GM18505 (cell line): ENCODE results near the gene TMEM184B.

Experiments used
- ATAC-seq: cut with Tn5 transposase; IDR thresholded peaks from one replicate; pipeline ENCODE4 v1.9.1; 2021; ENCODE audit not compliant: unreplicated experiment
- POLR2A ChIP-seq: IDR thresholded peaks from 4 replicates; pipeline ENCODE4 v1.6.1; 2011; ENCODE audit warnings: borderline replicate concordance; ENCODE audit not compliant: insufficient read depth, insufficient read length; ENCODE audit errors: extremely low read depth

The TMEM184B gene

GRCh38 chr22:38230108-38230825 is 42.5 kb downstream of the TMEM184B start:
- no peak for ATAC-seq

GRCh38 chr22:38228873-38229740 is 43.7 kb downstream of the TMEM184B start:
- TF ChIP-seq POLR2A: no peak
- ATAC-seq: no peak

More at GRCh38 chr22:38230108-38230825, 42.5 kb downstream of the TMEM184B start:
- TF ChIP-seq POLR2A: no peak

GRCh38 chr22:38228326-38228872 is 44.4 kb downstream of the TMEM184B start:
- no peak for TF ChIP-seq POLR2A
- ATAC-seq: no peak

GRCh38 chr22:38226853-38227649 is 45.8 kb downstream of the TMEM184B start:
- no peak for ATAC-seq
- no peak for TF ChIP-seq POLR2A

- no peak for TF ChIP-seq POLR2A
- no peak for ATAC-seq
These were observed 49.4 kb downstream of the TMEM184B start for GRCh38 chr22:38223289-38223960.

- no peak for ATAC-seq
These were observed 50.1 kb downstream of the TMEM184B start for GRCh38 chr22:38222797-38223119.

GRCh38 chr22:38221908-38222796 is 50.7 kb downstream of the TMEM184B start:
- TF ChIP-seq POLR2A: no peak
- ATAC-seq: no peak

More at GRCh38 chr22:38222797-38223119, 50.1 kb downstream of the TMEM184B start:
- TF ChIP-seq POLR2A: no peak

GRCh38 chr22:38221407-38221806 is 51.4 kb downstream of the TMEM184B start:
- no peak for TF ChIP-seq POLR2A
- no peak for ATAC-seq

GRCh38 chr22:38220653-38221386 is 52.0 kb downstream of the TMEM184B start:
- TF ChIP-seq POLR2A: no peak
- ATAC-seq: no peak

- no peak for ATAC-seq
These were observed 52.6 kb downstream of the TMEM184B start for GRCh38 chr22:38220163-38220562.

GRCh38 chr22:38219632-38220031 is 53.2 kb downstream of the TMEM184B start:
- TF ChIP-seq POLR2A: no peak
- ATAC-seq: no peak

More at GRCh38 chr22:38220163-38220562, 52.6 kb downstream of the TMEM184B start:
- no peak for TF ChIP-seq POLR2A
